Colonic mucosa (tissue), 4 donors: ENCODE measurements around the gene SMAP1. TPM values are rescaled to one million over a fixed set of nuclear protein-coding genes. Genes with fewer than 3 reads are reported as not detected.

Experiments
- DNase-seq: peaks from one replicate; pipeline ENCODE4 v3.0.0-alpha.2; 2020
- H3K27ac ChIP-seq: fragments of 200-600 bp; one replicate; pipeline ENCODE4 v1.8.0; 2021
- H3K27me3 ChIP-seq: fragments of 200-600 bp; one replicate; pipeline ENCODE4 v1.8.0; 2021
- H3K36me3 ChIP-seq: fragments of 200-600 bp; one replicate; pipeline ENCODE4 v1.8.0; 2021
- H3K4me1 ChIP-seq: fragments of 200-600 bp; one replicate; pipeline ENCODE4 v1.8.0; 2021; ENCODE audit warnings: mild to moderate bottlenecking
- H3K4me3 ChIP-seq: fragments of 200-600 bp; one replicate; pipeline ENCODE4 v1.8.0; 2021
- H3K9ac ChIP-seq, 2 donors: one replicate each; pipeline ENCODE4 v1.7.0; 2013; ENCODE audit warnings: control low read depth in 2 of 2, low read depth in 2 of 2, low read length in 2 of 2
- H3K9me3 ChIP-seq: fragments of 200-600 bp; one replicate; pipeline ENCODE4 v1.8.0; 2021
- intact Hi-C: fragments of 100-400 bp; cut with DNase I; formaldehyde crosslinking; loops from one replicate; pipeline ENCODE4 v1.14.1; 2022
- total RNA-seq, 2 donors: library from RNA; stranded (reverse); fragmentation: NEBNext Ultra II Directional in 1 of 2; extraction: Animal tissue kit (Norgen Biotek cat#: 25700) in 1 of 2; gene quantifications; one replicate each; pipeline ENCODE4 v1.2.1, GENCODE V29; 2021
- TF ChIP-seq, protein P1 (sequence below): fragments of 200-600 bp; IDR thresholded peaks from one replicate; pipeline ENCODE4 v1.8.0; 2022; ENCODE audit warnings: antibody characterized with exemption, mild to moderate bottlenecking
- donor health status: healthy.
- donor health status: DM: no; HTN: no; CAD: no.
- donor health status: DM: no; HTN: no; CAD: no.

SMAP1 gene
- total RNA-seq, 2 donors from 2014 or later: 42.3 to 62.8 TPM

DNA sequence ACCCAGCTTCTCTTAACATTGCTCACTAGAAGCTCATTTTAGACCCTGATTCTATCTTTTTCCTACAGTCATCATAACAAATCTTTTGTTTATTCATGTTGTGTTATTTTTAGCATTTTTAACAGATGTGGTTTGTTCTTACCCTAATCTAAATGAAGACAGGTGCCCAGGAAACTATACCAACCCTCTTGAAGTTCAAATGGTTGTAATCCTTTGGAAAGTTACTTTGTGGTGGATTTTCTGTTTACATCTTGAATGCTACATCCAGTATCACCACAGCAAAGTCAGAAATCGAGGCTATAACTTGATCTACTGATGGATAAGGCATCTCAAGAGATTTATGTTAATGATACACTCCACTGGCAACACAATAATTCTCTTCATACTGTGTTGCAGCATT is 26.2 kb downstream of the SMAP1 start:
- intact Hi-C loops: no loop called here
- Histone ChIP-seq H3K4me1 (no peaks in the 10 kb centered on the region), H3K9me3 (no peaks in the 10 kb centered on the region), H3K4me3 (no peak overlapping the region), H3K27ac (no peak overlapping the region), H3K9ac (no peak overlapping the region), H3K36me3 (no peaks in the 10 kb centered on the region), H3K27me3 (no peaks in the 10 kb centered on the region)
- DNase-seq: no peak
- TF ChIP-seq, protein P1, sequence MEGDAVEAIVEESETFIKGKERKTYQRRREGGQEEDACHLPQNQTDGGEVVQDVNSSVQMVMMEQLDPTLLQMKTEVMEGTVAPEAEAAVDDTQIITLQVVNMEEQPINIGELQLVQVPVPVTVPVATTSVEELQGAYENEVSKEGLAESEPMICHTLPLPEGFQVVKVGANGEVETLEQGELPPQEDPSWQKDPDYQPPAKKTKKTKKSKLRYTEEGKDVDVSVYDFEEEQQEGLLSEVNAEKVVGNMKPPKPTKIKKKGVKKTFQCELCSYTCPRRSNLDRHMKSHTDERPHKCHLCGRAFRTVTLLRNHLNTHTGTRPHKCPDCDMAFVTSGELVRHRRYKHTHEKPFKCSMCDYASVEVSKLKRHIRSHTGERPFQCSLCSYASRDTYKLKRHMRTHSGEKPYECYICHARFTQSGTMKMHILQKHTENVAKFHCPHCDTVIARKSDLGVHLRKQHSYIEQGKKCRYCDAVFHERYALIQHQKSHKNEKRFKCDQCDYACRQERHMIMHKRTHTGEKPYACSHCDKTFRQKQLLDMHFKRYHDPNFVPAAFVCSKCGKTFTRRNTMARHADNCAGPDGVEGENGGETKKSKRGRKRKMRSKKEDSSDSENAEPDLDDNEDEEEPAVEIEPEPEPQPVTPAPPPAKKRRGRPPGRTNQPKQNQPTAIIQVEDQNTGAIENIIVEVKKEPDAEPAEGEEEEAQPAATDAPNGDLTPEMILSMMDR: no peak

DNA sequence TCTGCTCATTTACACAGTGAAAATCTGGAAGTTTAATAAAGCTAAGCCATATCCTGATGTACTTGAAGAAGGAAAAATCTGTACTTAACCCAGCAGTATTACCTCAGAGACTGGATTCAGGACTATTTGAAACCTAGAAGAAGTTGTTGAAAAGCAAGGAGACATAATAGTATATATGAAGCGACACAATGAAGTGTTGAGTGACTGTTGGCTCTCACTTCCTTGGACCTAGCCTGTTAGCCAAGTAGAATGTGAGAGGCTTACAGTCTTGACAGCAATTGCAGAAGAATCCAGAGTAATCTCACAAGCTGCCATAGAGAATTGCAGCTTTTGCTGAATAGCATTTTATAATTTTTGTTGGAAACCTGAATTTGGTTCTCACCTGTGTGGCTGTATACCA is 26.7 kb downstream of the SMAP1 start:
- Histone ChIP-seq H3K4me1 (no peaks in the 10 kb centered on the region), H3K27me3 (no peaks in the 10 kb centered on the region), H3K4me3 (no peak overlapping the region), H3K27ac (no peak overlapping the region), H3K9me3 (no peaks in the 10 kb centered on the region), H3K36me3 (no peaks in the 10 kb centered on the region), H3K9ac (no peak overlapping the region)
- DNase-seq: no peak
- TF ChIP-seq, protein P1: no peak
- intact Hi-C loops: no loop called here

- DNase-seq: no peak
- H3K4me1 ChIP-seq: no peaks in the 10 kb centered on the region
- H3K9ac ChIP-seq: no peak overlapping the region
- TF ChIP-seq, protein P1: no peak
- H3K36me3 ChIP-seq: no peaks in the 10 kb centered on the region
- H3K4me3 ChIP-seq: no peak overlapping the region
- H3K9me3 ChIP-seq: no peaks in the 10 kb centered on the region
- H3K27me3 ChIP-seq: no peaks in the 10 kb centered on the region
- intact Hi-C loops: loop anchor here (10.0 kb wide), 1 partner anchor 254 kb away; the partner anchor contains the start of gene B3GAT2
- H3K27ac ChIP-seq: no peak overlapping the region
These were observed 33.5 kb downstream of the SMAP1 start for GRCh38 chr6:70700922-70701876.

- no peak for DNase-seq
- H3K4me1 ChIP-seq: peaks cover 3% of the 10 kb centered on the region
- H3K27me3 ChIP-seq: no peaks in the 10 kb centered on the region
- no peaks in the 10 kb centered on the region for H3K36me3 ChIP-seq
- H3K4me3 ChIP-seq: no peak overlapping the region
- no peaks in the 10 kb centered on the region for H3K9me3 ChIP-seq
- TF ChIP-seq, protein P1: no peak
- intact Hi-C loops: loop anchor here (5.0 to 10.0 kb wide), 2 partner anchors 177 to 249 kb away; partner anchors contain the start of gene B3GAT2
- no peak overlapping the region for H3K9ac ChIP-seq
- no peak overlapping the region for H3K27ac ChIP-seq
These were observed 38.1 kb downstream of the SMAP1 start for GRCh38 chr6:70705772-70706171.

- intact Hi-C loops: loop anchor here (5.0 to 10.0 kb wide), 2 partner anchors 176 to 248 kb away; partner anchors contain the start of gene B3GAT2
- TF ChIP-seq, protein P1: peak; percentile 54
- Histone ChIP-seq H3K27ac (no peak overlapping the region), H3K9ac (no peak overlapping the region), H3K9me3 (no peaks in the 10 kb centered on the region), H3K4me3 (no peak overlapping the region), H3K36me3 (no peaks in the 10 kb centered on the region), H3K4me1 (peaks cover 3% of the 10 kb centered on the region), H3K27me3 (no peaks in the 10 kb centered on the region)
- no peak for DNase-seq
These were observed 38.9 kb downstream of the SMAP1 start for GRCh38 chr6:70706491-70707123.
